Activated CD4-positive, alpha-beta T cell treated with anti-CD3 and anti-CD28 coated beads, Interleukin-2, amount 10 ng/mL, durations not matched to agents 7 days and 5 days (primary cell): Measurements from ENCODE around the gene BOC. TPM values are rescaled to one million over a fixed set of nuclear protein-coding genes. Genes with fewer than 3 reads are reported as not detected.
"Not testable (repeated sequence)": the region's sequence is repeated elsewhere in the genome, so short reads cannot be mapped to it uniquely, and the experiment has no call there.

Source experiments
- CTCF ChIA-PET: fragments of 350-600 bp; sonication (Branson Sonifier 250); formaldehyde crosslinking; loops from one replicate; lab custom pipeline; 2021; ENCODE audit warnings: antibody characterized with exemption; lab: Charles Lee
- POLR2A ChIA-PET: fragments of 350-600 bp; sonication (Branson Sonifier 250); formaldehyde crosslinking; loops from one replicate; lab custom pipeline; 2021; ENCODE audit warnings: antibody characterized with exemption; lab: Charles Lee
- DNase-seq: peaks from one replicate; pipeline ENCODE4 v3.0.0-alpha.2; 2020
- H3K27ac Mint-ChIP-seq: one replicate; pipeline ENCODE4 v1.8.0; 2021; ENCODE audit warnings: mild to moderate bottlenecking, moderate library complexity, mixed read lengths
- H3K27me3 Mint-ChIP-seq: one replicate; pipeline ENCODE4 v1.8.0; 2021; ENCODE audit warnings: mixed read lengths
- H3K36me3 Mint-ChIP-seq: one replicate; pipeline ENCODE4 v1.8.0; 2021; ENCODE audit warnings: low read depth, mixed read lengths
- H3K4me1 Mint-ChIP-seq: one replicate; pipeline ENCODE4 v1.8.0; 2021; ENCODE audit warnings: mixed read lengths
- H3K4me3 Mint-ChIP-seq: one replicate; pipeline ENCODE4 v1.8.0; 2021; ENCODE audit warnings: mild to moderate bottlenecking, moderate library complexity, mixed read lengths
- H3K9me3 Mint-ChIP-seq: one replicate; pipeline ENCODE4 v1.8.0; 2021; ENCODE audit warnings: mixed read lengths
- total RNA-seq, 2 experiments: library from RNA; stranded (reverse); gene quantifications; one replicate each; pipeline ENCODE4 v1.2.3, GENCODE V29; 2021

BOC gene, protein sequence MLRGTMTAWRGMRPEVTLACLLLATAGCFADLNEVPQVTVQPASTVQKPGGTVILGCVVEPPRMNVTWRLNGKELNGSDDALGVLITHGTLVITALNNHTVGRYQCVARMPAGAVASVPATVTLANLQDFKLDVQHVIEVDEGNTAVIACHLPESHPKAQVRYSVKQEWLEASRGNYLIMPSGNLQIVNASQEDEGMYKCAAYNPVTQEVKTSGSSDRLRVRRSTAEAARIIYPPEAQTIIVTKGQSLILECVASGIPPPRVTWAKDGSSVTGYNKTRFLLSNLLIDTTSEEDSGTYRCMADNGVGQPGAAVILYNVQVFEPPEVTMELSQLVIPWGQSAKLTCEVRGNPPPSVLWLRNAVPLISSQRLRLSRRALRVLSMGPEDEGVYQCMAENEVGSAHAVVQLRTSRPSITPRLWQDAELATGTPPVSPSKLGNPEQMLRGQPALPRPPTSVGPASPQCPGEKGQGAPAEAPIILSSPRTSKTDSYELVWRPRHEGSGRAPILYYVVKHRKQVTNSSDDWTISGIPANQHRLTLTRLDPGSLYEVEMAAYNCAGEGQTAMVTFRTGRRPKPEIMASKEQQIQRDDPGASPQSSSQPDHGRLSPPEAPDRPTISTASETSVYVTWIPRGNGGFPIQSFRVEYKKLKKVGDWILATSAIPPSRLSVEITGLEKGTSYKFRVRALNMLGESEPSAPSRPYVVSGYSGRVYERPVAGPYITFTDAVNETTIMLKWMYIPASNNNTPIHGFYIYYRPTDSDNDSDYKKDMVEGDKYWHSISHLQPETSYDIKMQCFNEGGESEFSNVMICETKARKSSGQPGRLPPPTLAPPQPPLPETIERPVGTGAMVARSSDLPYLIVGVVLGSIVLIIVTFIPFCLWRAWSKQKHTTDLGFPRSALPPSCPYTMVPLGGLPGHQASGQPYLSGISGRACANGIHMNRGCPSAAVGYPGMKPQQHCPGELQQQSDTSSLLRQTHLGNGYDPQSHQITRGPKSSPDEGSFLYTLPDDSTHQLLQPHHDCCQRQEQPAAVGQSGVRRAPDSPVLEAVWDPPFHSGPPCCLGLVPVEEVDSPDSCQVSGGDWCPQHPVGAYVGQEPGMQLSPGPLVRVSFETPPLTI
- not detected for total RNA-seq

DNA sequence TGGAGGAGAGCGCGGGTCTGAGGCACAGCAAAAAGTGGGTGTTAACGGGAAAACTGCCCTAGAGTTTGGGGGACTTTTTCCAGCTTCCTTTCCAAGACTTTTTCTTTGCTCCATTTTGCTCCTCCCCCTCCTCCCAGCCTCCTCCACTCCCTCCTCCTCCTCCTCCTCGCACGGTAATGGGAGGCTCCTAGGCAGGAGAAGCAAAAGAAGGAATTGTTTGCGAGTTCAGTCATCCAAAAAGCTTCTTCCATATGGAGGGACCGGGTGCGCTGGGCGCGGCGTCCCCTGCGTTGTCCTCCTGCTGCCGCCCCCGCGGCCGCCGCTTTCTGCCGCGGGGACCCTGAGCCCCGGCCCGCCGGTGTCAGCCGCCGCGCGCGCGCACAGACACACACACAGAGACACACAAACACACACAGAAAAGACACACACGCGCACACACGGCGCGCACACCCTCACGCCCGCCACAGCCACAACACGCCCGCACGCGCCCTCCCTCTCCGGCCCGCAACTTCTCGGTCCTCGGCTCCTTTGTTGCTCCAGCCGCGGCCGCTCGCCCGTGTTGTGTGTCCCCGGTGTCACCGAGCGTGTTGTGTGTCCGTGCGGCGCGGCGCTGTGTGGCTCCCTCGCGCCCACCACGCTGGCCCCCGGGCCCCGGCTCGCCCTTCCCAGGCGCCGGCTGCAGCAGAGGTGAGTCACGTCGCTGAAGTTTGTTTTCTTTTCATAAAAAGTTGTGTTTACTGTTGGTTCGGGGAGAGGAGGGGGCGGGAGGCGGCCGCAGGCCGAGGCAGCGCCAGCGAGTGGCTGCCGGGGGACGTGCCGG, at the start of gene BOC:
Gene BOC, plus strand, starts transcription at position 228 of the 820 bp plus-strand sequence. CDS start 38,246 bp downstream, outside the sequence.
- DNase-seq = no peak
- Mint-ChIP-seq H3K27ac (no peak within 1 kb of the TSS), H3K27me3 (peaks cover 84% of the 10 kb centered on the region), H3K4me1 (peaks cover 10% of the 10 kb centered on the region), H3K36me3 (peaks cover 3% of the 10 kb centered on the region), H3K9me3 (no peaks in the 10 kb centered on the region), H3K4me3 (peak within 1 kb of the TSS; percentile 59)
- ChIA-PET POLR2A (no interaction called here), CTCF (interaction anchor here (1.0 kb wide), 1 partner anchor 66 kb away, joined by 3 read pairs; no protein-coding TSS in a partner anchor)

- DNase-seq = no peak
- Mint-ChIP-seq H3K9me3 (no peaks in the 10 kb centered on the region), H3K36me3 (no peaks in the 10 kb centered on the region), H3K27me3 (peaks cover 2% of the 10 kb centered on the region), H3K27ac (no peak overlapping the region), H3K4me1 (no peaks in the 10 kb centered on the region), H3K4me3 (no peak overlapping the region)
- POLR2A ChIA-PET = no interaction called here
- CTCF ChIA-PET = interaction anchor here (1.2 kb wide), 1 partner anchor 16 kb away, joined by 4 read pairs; no protein-coding TSS in a partner anchor
Measured at GRCh38 chr3:113161661-113162060, 49.7 kb upstream of the BOC start.

GRCh38 chr3:113163152-113163551, 48.2 kb upstream of the BOC start:
- H3K4me3 Mint-ChIP-seq = no peak overlapping the region
- no peak for DNase-seq
- CTCF ChIA-PET = no interaction called here
- peaks cover 2% of the 10 kb centered on the region for H3K27me3 Mint-ChIP-seq
- no peaks in the 10 kb centered on the region for H3K9me3 Mint-ChIP-seq
- POLR2A ChIA-PET = no interaction called here
- no peak overlapping the region for H3K27ac Mint-ChIP-seq
- no peaks in the 10 kb centered on the region for H3K4me1 Mint-ChIP-seq
- H3K36me3 Mint-ChIP-seq = no peaks in the 10 kb centered on the region

GRCh38 chr3:113165841-113166240, 45.5 kb upstream of the BOC start:
- Mint-ChIP-seq H3K27me3 (peaks cover 2% of the 10 kb centered on the region), H3K4me1 (no peaks in the 10 kb centered on the region), H3K36me3 (no peaks in the 10 kb centered on the region), H3K27ac (no peak overlapping the region), H3K4me3 (no peak overlapping the region), H3K9me3 (no peaks in the 10 kb centered on the region)
- ChIA-PET CTCF (no interaction called here), POLR2A (no interaction called here)
- no peak for DNase-seq

DNA sequence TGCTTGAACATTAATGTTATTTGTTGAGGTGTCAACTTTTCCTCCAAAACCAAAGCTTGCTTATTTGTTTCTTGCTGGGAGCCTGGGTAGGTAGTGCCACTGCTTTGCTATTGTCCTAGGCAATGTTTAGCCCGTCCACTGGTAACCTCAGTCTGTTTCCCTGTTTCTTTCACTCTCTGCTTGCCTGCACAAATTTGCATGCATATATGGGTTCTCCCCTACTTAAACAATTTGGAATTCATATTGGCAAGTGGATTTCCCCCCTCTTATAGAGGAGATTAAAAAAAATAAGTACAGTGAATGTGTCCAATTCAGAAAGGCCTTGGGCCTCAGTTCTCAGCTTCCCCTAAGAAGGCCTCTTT, 45.0 kb upstream of the BOC start:
- H3K27ac Mint-ChIP-seq = no peak overlapping the region
- CTCF ChIA-PET = no interaction called here
- no peak for DNase-seq
- H3K4me3 Mint-ChIP-seq = no peak overlapping the region
- POLR2A ChIA-PET = no interaction called here
- no peaks in the 10 kb centered on the region for H3K4me1 Mint-ChIP-seq
- peaks cover 2% of the 10 kb centered on the region for H3K27me3 Mint-ChIP-seq
- no peaks in the 10 kb centered on the region for H3K36me3 Mint-ChIP-seq
- H3K9me3 Mint-ChIP-seq = no peaks in the 10 kb centered on the region

GRCh38 chr3:113166719-113167492, 44.5 kb upstream of the BOC start:
- Mint-ChIP-seq H3K27me3 (peaks cover 2% of the 10 kb centered on the region), H3K27ac (no peak overlapping the region), H3K4me1 (no peaks in the 10 kb centered on the region), H3K36me3 (no peaks in the 10 kb centered on the region), H3K4me3 (no peak overlapping the region), H3K9me3 (no peaks in the 10 kb centered on the region)
- ChIA-PET CTCF (no interaction called here), POLR2A (no interaction called here)
- no peak for DNase-seq

DNA sequence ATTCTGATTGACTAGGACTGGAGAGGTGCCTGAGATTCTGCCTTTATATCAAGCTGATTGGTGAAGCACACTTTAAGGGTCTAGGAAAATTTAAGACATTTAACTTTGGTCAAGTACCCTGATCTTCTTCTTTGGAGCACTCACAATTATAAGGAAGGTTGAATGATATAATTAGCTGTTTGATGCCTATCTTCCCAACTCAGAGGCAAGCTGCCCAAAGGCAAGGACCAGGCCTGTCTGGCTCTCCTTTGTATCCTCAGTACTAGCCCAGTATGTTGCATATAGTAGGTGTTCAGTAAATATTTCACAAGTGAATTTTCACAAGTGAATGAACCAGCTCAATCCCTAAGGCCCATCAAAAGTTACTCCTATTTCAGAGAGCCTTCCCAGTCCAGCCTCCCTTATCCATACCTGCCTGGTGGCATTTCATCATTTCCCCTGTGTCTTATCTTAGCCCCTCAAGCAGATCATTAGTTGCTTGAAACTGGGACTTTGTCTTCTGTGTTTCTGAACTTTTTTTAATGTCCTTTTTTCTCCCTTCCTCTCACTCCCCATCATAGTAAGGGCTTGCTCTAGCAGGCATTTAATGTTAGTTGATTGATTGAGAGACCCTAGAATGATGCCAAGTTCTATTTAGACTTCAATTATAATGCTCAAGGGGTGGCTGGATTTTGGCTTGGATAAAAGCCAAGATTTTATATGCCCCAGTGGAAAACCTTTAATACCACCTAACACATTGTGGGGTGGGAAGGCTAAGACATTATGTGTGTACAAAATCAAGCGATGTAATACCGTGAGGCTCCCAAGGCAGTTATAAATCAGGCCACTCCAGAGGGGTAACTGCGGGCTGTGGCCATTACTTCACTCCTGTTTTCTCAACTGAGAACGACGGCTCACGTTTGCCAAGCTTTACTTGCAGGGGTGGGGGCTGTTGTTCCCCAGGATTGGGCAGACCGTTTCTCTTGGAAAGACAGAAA, 43.2 kb upstream of the BOC start:
- no peak overlapping the region for H3K27ac Mint-ChIP-seq
- no peak for DNase-seq
- ChIA-PET POLR2A (no interaction called here), CTCF (no interaction called here)
- H3K4me1 Mint-ChIP-seq = no peaks in the 10 kb centered on the region
- peaks cover 2% of the 10 kb centered on the region for H3K27me3 Mint-ChIP-seq
- no peak overlapping the region for H3K4me3 Mint-ChIP-seq
- H3K36me3 Mint-ChIP-seq = no peaks in the 10 kb centered on the region
- no peaks in the 10 kb centered on the region for H3K9me3 Mint-ChIP-seq

DNA sequence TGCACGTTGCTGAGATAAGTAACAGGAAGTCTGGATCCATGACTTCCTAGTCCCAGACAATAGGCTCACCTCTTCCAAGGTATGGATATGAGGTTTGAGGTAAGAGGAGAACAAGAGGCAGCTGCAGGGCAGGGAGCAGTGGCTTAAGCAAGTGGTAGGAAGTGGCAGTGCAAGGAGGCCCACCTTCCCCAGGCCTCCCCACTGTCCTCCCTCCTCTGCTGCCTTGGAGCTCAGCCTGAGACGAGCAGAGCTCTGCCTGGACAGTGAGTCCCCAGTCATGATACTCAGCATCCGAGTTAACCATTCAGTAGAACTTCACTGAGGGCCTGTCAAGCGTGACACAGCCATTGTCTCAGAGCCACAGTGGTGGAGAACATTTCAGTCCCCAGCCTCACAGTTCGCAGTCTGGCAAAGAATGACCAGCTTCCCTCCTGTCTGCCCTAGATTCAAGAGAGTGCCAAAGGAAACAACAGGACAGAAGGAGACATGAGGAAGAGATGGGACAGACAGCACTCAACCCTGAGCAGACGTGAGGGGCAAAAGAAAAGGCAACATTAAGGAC, 41.4 kb upstream of the BOC start:
- CTCF ChIA-PET = no interaction called here
- no peak overlapping the region for H3K4me3 Mint-ChIP-seq
- POLR2A ChIA-PET = no interaction called here

GRCh38 chr3:113170771-113171170, 40.6 kb upstream of the BOC start:
- H3K36me3 Mint-ChIP-seq = no peaks in the 10 kb centered on the region
- no peak for DNase-seq
- H3K9me3 Mint-ChIP-seq = no peaks in the 10 kb centered on the region
- no peak overlapping the region for H3K4me3 Mint-ChIP-seq
- CTCF ChIA-PET = no interaction called here
- no peaks in the 10 kb centered on the region for H3K4me1 Mint-ChIP-seq
- no peak overlapping the region for H3K27ac Mint-ChIP-seq
- POLR2A ChIA-PET = no interaction called here
- peaks cover 2% of the 10 kb centered on the region for H3K27me3 Mint-ChIP-seq

More for the DNA sequence above, 41.4 kb upstream of the BOC start:
- no peaks in the 10 kb centered on the region for H3K9me3 Mint-ChIP-seq
- peaks cover 2% of the 10 kb centered on the region for H3K27me3 Mint-ChIP-seq
- DNase-seq = no peak
- H3K27ac Mint-ChIP-seq = no peak overlapping the region
- no peaks in the 10 kb centered on the region for H3K4me1 Mint-ChIP-seq
- no peaks in the 10 kb centered on the region for H3K36me3 Mint-ChIP-seq

DNA sequence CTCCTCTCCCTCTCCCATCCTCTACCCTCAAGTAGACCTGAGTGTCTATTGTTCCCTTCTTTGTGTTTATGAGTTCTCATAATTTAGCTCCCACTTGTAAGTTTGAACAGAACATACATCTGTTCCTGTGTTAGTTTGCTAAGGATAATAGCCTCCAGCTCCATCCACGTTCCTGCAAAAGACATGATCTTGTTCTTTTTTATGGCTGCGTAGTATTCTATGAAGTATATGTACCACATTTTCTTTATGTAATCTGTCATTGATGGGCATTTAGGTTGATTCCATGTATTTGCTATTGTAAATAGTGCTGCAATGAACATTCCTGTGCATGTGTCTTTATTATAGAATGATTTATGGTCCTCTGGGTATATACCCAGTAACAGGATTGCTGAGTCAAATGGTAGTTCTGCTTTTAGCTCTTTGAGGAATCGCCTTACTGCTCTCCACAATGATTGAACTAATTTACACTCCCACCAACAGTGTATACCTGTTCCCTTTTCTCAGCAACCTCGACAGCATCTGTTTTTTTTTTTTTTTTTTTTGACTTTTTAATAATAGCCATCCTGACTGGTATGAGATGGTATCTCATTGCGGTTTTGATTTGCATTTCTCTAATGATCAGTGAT, 39.6 kb upstream of the BOC start:
- not testable (repeated sequence) for H3K36me3 Mint-ChIP-seq, H3K27ac Mint-ChIP-seq, H3K4me3 Mint-ChIP-seq

More for the DNA sequence above, 39.6 kb upstream of the BOC start:
- POLR2A ChIA-PET, H3K9me3 Mint-ChIP-seq, H3K4me1 Mint-ChIP-seq, DNase-seq, CTCF ChIA-PET, H3K27me3 Mint-ChIP-seq: not testable (repeated sequence)
